Amniotic epithelial cell (primary cell): Measurements from ENCODE around the gene CCER1.

Experiments used
- DNase-seq: peaks from one replicate; pipeline ENCODE4 v3.0.0-alpha.2; 2010; ENCODE audit warnings: low read depth

Gene CCER1, protein sequence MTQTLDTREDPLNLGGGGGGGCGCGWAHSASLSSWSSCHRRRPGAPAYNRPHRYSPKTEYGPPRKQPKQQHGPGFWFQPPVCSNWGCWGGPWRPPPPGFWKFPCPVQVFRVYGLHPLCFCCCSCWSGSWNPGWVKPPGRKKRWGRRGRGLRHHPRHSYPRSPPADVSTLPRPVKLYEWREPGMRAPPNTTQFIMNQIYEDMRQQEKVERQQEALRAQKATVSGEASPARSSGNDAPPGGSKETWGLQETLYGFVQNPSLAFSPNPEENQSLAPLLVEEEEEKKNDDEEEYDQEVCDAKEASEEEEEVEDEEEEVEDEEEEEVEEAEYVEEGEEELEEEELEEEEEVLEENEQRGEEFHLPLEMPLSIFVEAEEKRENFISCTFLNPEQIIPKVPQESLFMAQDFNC

DNA sequence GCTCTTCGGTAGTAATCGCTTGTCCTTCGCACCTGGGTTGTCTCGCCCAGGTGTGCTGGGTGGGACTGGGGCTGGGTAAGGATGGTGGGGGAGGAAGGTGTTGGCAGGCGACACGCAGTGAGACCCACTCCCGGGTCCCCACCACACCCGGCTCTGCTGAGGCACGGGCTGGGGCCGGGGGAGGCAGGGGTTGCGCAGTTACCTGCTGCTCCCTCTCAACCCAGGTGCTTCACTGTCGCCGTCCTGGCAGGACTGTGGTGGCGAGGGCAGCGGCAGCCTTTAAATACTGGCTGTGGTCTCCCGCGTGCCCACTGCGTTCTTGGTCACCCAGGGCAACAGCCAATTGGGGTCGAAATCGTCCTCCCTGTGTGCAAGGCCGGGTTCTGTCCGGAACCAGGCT, at the start of gene CCER1:
CCER1 (minus strand) TSS at position 256 of the 400 bp plus-strand sequence. CDS start 434 bp downstream, outside the sequence.
- no peak for DNase-seq

GRCh38 chr12:91003737-91004136, 48.8 kb upstream of the CCER1 start:
- no peak for DNase-seq

DNA sequence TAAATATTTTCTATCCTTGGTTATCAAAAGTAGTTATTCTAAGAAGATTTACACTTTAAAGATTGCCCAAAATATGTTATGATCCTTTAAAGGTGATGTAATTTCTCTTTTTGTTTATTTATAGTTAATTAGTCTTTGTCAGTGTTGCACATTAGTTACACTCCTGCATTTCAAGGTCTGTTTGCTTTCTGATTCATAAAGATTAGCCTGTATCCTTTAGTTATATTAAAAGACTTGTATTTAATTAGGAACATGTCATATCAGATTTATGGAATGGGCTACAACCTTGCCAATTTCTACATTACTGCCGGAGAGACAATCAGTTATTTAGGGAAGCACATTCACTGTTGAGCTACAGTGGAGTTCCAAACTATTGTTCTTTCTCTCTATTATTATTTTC, 46.3 kb upstream of the CCER1 start:
- no peak for DNase-seq

GRCh38 chr12:90999966-91000365, 45.0 kb upstream of the CCER1 start:
- DNase-seq = peak; percentile 59

DNA sequence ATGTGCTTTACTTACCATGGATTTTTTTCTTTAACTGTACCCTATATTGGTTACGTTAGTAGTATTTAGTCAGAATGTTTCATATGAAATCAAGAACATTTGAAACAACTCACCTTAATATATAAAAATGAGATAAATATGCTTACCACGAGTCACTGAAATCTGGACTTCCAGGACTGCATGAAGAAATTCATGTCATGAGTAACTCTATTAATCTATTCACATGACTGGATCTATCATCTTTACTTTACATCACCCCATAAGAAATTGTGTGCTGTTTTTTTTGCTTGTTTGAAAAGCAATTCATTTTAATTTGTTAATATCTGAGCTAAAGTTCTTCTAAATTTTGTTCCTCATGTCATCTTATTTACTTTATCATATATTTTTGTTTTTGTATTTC, 44.6 kb upstream of the CCER1 start:
- no peak for DNase-seq

GRCh38 chr12:90995010-90995409, 40.0 kb upstream of the CCER1 start:
- DNase-seq = peak; percentile 57

DNA sequence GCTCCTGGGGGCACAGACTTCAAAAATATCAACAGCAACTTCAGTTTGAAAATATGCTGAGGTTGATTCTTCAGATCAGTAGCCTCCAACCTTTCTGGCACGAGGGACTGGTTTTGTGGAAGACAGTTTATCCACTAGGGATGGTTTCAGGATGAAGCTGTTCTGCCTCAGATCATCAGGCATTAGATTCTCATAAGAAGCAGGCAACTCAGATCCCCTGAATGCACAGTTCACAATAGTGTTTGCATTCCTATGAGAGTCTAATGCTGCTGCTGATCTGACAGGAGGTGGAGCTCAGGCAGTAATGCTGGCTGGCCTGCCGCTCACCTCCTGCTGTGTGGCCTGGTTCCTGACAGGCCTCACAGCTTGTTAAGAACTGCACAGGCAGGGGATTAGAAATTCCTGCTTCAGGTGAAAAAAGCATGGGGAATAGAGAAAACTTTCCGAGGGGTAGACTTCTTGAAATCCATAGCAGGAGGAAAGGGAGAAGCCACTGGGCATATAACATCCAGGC, 37.0 kb upstream of the CCER1 start:
- no peak for DNase-seq

DNA sequence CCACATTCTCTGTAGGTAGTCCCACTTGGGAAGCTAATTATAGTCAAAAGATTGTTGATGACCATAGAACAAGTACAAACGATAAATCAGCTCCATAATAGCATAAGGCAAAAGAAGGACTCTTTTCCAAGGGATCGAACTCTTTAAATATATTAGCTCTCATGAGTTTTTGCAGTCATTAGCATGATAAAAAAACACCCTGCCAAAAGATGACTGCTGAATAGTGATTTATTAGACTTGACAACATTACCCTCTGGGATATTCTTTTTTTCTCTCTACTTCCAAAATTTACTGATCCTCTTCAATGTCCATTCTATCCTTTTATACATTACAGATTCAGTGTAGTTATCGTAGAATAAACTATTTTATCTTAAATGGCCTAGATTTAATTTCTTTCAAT, 35.6 kb upstream of the CCER1 start:
- DNase-seq = no peak

GRCh38 chr12:90989686-90990111, 34.7 kb upstream of the CCER1 start:
- DNase-seq = no peak

DNA sequence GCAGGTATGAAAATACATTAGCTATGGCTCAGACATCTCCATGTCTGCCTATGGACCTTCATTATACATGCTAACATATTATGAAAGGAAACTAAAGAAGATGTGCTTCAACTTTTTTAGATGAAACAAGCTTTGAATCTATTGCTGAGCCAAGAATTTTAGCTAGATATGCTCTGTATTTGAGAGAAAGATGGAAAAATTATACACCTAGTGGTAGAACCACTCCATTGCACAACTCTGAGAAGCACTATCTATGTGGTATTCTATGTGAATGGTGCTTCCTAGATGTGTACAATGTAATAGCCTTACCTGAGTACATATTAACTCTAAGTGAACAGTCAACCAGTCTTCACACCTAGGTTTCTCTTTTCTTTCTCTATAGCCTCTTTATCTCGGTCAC, 32.5 kb upstream of the CCER1 start:
- DNase-seq = peak; percentile 34

- DNase-seq = peak; percentile 96
Observed at GRCh38 chr12:90987101-90987500, 32.1 kb upstream of the CCER1 start.

DNA sequence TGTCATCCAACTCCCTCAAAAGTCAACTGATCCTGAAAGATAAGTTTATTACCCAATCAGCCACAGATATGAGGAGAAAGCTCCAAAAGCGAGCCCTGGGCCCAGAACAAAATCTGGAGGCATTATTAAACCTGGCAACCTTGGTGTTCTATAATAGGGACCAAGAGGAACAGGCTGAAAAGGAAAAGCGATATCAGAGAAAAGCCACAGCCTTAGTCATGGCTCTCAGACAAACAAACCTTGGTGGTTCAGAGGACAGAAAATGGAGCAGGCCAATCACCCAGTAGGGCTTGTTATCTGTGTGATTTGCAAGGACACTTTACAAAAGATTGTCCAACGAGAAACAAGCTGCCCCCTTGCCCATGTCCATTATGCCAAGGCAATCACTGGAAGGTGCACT, 30.4 kb upstream of the CCER1 start:
- peak; percentile 83 for DNase-seq

- no peak for DNase-seq
Observed at GRCh38 chr12:90984114-90984513, 29.1 kb upstream of the CCER1 start.

- no peak for DNase-seq
Observed at GRCh38 chr12:90982170-90982569, 27.2 kb upstream of the CCER1 start.

DNA sequence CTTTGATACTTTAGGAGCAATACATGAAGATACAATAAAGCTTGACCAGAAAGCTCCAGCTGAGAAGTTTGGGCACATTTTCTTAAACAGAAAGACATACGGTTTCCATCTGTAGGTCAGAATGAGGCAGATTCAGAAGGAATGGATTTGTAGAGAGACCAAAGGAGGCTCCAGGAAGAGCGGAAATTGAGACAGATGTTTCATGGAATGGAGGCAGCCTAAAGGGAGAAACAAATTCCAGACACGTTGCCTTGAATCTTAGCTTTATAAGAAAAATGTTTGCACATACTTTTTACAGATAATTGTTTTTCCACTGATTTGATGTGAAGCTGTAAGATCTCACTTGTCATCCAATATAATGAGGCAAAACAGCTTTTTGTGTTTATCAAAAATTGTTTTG, 25.0 kb upstream of the CCER1 start:
- no peak for DNase-seq

DNA sequence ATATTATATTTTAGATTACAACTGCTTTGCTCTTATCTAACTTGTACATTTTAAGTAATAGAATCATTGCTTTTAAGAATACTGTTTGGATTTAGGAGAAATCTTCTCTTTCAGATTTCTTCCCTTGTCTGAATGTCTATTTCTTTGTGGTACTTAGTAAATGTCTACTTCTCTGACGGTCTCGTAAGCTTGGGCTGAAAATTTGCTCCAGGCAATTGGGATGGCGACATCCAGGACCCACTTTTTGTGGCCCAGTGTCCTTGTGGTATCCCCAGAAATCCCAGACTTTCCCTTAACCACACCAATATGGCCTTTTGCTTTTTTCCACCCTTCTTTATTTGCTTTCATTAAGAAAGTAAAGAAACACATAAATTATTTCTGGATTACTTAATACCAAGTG, 24.0 kb upstream of the CCER1 start:
- no peak for DNase-seq

DNA sequence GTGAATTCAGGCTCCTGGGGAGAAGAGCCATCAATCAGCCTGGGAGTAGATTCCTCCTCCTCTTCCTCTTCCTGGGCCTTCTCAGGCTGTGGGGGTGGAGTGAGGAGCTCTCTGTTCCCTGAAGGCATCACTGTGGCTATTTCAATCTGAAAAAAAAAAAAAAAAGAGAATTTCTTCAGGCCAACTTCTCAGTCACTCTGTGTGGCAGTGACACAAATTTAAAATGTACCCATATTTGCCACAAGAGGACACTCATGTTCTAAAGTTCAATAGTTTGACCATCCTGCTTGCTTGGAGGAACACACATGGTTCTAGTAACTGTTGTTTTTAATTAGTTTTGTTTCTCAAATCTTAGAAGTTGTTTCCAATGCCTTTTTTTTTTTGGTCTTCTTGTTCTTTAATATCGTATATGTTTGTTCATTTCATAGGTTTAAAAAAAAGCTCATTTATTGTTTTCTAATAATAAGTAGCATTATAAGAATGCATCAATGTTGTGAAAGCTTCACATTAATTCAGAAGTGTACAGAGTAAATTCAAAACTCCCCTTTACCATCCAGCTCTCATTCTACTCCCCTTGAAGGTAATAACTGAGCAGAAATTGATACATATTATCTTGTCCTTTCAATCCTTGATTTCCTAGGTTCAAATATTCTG, 23.3 kb upstream of the CCER1 start:
- DNase-seq = peak; percentile 77

- peak; percentile 49 for DNase-seq
Observed at GRCh38 chr12:90977224-90977623, 22.2 kb upstream of the CCER1 start.

- peak; percentile 70 for DNase-seq
Observed at GRCh38 chr12:90974286-90974685, 19.3 kb upstream of the CCER1 start.

DNA sequence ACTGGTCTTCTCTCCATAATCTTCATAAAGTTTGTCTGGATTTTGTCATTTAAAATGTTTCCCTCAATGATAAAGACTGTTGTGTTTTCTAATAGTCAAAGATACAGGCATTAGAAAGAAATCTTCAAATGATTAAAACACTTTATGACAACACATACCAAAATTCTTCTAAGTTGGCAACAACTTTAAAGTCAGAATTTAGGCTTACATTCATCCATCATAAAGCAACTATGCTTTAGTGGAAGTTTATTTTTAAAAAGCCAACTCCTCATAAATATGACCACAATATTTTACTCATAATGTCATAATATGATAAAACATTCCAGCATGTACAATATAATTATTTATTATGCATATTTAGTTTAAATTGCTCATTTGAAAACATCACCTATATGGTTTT, 17.2 kb upstream of the CCER1 start:
- no peak for DNase-seq

DNA sequence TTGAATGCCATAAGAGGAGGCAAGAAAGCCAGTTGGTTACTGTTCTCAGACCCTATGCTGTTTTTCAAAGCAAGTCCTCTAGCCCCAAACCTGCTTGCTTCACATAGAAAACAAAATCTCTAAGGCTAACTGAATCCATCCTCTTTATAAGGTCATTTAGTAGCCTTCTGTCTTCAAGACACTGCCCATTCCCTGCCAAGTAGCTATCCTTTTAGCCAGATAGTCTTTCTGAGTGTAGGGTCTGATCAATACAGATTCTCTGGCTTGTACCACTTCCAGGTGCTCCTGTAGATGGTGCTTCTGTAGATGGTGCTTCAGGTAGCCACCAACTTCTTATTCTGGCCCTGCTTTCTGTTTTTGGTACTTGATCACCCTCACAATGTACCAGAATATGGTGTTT, 15.9 kb upstream of the CCER1 start:
- no peak for DNase-seq

DNA sequence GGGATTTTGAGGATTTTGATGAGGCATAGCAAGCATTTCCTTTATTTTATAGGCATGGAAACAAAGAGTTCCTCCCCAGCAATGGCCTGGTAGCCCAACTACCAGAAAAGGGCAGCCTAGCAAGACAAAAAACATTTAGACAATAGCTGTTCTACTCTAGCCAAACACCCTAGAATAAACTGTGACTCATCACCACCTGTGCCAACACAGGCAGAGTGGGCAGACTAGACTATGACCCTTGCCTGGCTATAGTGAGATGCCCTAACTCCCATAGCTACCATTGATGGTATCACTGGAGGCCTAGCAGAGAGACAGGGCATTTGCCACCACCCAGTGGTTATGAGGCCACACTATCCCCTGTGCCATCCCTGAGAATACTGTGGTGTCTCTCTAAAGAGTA, 15.5 kb upstream of the CCER1 start:
- no peak for DNase-seq

- no peak for DNase-seq
Observed at GRCh38 chr12:90969851-90970250, 14.9 kb upstream of the CCER1 start.
